Neural progenitor cell (in vitro differentiated cells): ENCODE results near the gene SCN7A.

Experiments
- EZH2 ChIP-seq: fragments of 200-600 bp; sonication (generic); IDR thresholded peaks from 2 replicates; pipeline ENCODE4 v1.6.1; 2017; ENCODE audit warnings: antibody characterized with exemption, mild to moderate bottlenecking, moderate library complexity
- TF ChIP-seq, protein P1 (sequence below): fragments of 200-600 bp; sonication (generic); IDR thresholded peaks from 2 replicates; pipeline ENCODE4 v1.5.1; 2017; ENCODE audit warnings: antibody characterized with exemption, mild to moderate bottlenecking

DNA sequence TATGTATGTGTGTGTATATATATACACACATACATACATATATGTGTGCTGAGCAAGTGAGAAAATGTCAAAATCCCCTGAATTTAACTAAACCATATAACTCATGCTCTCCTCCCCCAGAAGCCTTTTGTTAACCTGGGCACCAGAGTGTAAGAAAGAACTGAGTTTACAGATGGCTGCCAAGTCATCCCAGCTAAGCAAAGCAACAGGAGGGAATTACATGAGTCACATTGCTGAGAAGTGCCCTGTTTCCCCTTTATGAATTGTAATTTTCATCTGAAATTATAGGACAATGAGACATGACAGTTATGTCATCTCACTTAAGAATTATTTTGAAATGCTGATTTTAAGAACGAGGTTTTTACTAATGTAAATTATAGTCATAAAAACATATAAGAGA is 29.9 kb downstream of the SCN7A start:
- TF ChIP-seq, protein P1, sequence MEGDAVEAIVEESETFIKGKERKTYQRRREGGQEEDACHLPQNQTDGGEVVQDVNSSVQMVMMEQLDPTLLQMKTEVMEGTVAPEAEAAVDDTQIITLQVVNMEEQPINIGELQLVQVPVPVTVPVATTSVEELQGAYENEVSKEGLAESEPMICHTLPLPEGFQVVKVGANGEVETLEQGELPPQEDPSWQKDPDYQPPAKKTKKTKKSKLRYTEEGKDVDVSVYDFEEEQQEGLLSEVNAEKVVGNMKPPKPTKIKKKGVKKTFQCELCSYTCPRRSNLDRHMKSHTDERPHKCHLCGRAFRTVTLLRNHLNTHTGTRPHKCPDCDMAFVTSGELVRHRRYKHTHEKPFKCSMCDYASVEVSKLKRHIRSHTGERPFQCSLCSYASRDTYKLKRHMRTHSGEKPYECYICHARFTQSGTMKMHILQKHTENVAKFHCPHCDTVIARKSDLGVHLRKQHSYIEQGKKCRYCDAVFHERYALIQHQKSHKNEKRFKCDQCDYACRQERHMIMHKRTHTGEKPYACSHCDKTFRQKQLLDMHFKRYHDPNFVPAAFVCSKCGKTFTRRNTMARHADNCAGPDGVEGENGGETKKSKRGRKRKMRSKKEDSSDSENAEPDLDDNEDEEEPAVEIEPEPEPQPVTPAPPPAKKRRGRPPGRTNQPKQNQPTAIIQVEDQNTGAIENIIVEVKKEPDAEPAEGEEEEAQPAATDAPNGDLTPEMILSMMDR, result no peak
- TF ChIP-seq EZH2, result no peak
